HG03159 (cell line): Measurements from ENCODE around the gene FLVCR1.
"Not testable (repeated sequence)": the region's sequence is repeated elsewhere in the genome, so short reads cannot be mapped to it uniquely, and the experiment has no call there.

Source experiments
- ATAC-seq: cut with Tn5 transposase; IDR thresholded peaks from one replicate; pipeline ENCODE4 v1.9.1; 2021; ENCODE audit warnings: mild to moderate bottlenecking, moderate library complexity; ENCODE audit not compliant: unreplicated experiment

Gene FLVCR1

GRCh38 chr1:212857992-212858460 is at the start of gene FLVCR1:
TSS of gene FLVCR1 (plus strand) at chr1:212858275. CDS start at chr1:212858453, 178 bp downstream.
- ATAC-seq: peak; percentile 97

- no peak for ATAC-seq
These were observed 43.3 kb upstream of the FLVCR1 start for GRCh38 chr1:212814537-212815334.

DNA sequence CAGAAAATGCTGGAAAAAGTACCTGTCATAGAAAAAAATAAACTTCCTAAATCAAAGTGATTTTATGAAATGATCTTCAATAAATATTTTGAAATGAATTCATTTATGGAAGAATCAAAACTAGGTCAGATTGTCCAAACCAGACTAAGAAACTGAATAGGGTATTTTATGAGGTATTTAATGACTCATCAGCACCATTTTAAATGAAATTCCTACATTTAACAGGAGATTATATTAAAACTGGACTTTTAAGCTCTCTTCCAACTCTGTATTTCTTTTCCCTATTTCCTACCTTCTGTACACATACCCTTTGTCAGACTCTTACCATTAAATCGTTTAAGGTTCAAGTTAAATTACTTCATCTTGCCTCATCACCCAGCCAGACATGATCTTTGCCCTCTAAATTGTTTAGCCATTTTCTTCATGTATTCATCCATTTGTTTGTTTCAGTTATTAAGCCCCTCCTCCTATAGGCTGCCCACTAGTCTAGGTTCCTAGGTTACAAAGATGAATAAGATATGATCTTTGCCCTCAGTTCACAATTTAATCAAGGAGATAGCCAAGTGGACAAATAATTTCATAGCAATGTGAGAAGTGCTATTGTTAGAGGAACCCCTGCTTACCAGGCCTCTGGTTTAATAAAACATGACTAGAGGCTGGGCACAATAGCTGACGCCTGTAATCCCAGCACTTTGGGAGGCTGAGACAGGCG is 41.4 kb upstream of the FLVCR1 start:
- ATAC-seq: no peak

GRCh38 chr1:212819726-212820125 is 38.3 kb upstream of the FLVCR1 start:
- peak; percentile 63 for ATAC-seq

- ATAC-seq: no peak
These were observed 37.1 kb upstream of the FLVCR1 start for GRCh38 chr1:212820969-212821368.

GRCh38 chr1:212822956-212823355 is 35.1 kb upstream of the FLVCR1 start:
- ATAC-seq: no peak

DNA sequence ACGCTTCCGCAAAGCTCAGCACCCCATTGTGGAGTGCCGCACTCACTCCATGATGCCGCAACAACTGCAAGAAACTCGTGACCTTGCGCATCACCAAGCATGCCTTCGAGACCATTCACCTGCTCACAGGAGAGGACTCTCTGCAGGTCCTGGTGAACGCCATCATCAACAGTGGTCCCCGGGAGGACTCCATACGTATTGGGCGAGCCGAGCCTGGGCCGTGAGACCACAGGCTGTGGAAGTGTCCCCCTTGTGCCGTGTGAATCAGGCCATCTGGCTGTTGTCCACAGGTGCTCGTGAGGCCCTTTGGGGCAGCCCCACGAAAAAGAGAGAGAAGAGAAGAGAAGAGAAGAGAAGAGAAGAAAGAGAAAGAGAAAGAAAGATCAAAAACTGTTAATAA is 33.9 kb upstream of the FLVCR1 start:
- no peak for ATAC-seq

- ATAC-seq: no peak
These were observed 32.1 kb upstream of the FLVCR1 start for GRCh38 chr1:212825798-212826452.

DNA sequence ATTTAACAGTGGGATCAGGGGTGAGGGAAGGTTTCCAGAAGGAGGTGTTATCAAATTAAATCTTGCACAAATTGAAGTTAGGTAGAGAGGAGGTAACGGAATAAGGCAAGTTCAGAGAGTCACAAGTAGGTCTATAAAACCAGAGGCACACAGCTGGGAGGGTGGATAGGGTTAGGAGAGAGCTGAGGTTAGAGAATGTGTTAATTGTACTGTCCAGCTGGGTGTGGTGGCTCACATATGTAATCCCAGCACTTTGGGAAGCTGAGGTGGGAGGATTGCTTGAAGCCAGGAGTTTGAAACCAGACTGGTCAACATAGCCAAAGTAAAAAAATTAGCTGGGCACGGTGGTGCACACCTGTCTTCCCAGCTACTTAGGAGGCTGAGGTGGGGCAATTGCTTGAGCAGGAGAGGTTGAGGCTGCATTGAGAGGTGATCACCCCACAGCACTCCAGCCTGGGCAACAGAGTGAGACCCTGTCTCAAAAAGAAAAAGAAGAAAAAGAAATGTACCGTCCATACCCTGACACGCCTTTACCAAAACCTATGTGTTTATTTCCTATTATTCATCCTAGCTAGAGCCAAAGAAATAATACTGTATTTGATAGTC is 30.8 kb upstream of the FLVCR1 start:
- no peak for ATAC-seq

GRCh38 chr1:212827831-212828278 is 30.2 kb upstream of the FLVCR1 start:
- ATAC-seq: no peak

GRCh38 chr1:212828395-212828794 is 29.7 kb upstream of the FLVCR1 start:
- no peak for ATAC-seq

DNA sequence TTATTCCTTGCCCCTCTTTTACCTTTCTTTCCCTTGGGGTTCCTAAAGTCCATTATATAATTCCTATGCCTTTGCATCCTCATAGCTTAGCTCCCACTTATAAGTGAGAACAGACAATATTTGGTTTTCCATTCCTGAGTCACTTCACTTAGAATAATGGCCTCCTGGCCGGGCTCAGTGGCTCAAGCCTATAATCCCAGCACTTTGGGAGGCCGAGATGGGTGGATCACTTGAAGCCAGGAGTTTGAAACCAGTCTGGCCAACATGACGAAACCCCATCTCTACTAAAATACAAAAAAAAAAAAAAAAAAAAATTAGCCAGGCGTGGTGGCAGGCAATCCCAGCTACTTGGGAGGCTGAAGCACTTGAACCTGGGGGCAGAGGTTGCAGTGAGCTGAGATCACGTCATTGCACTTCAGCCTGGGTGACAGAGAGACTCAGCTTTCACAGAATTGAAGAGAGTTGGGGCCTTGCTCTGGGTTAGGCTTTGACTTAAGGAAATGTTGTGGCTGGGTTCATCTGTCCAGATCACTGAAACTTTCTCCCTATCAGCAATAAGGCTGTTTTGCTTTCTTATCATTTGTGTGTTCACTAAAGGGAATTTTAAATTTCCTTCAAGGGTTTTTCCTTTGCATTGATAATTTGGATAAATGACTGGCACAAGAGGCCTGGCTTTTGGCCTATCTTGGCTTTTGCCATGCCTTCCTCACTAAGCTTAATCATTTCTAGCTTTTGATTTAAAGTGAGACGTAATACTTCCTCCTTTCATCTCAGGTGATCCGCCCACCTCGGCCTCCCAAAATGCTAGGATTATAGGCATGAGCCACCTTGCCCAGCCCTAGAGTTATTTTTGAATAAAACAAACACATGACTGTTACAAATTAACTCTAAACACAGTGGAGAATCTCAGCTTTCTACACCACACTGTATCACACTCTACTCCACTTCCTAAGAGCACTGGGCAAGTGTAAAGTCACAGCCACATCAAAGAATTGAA is 24.6 kb upstream of the FLVCR1 start:
- peak; percentile 70 for ATAC-seq

DNA sequence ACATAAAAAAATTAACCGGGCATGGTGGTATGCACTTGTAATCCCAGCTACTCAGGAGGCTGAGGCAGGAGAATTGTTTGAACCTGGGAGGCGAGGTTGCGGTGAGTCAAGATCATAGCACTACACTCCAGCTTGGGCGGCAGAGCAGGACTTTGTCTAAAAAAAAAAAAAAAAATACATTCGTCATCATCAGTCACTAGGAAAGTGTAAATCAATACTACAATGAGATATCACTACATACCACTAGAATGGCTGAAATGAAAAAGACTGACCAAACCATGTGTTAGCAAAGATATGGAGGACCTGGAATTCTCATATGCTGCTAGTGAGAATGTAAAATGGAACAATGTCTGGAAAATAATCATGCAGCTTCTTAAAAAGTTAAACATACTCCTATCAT is 19.9 kb upstream of the FLVCR1 start:
- no peak for ATAC-seq

GRCh38 chr1:212844521-212844920 is 13.6 kb upstream of the FLVCR1 start:
- not testable (repeated sequence) for ATAC-seq

DNA sequence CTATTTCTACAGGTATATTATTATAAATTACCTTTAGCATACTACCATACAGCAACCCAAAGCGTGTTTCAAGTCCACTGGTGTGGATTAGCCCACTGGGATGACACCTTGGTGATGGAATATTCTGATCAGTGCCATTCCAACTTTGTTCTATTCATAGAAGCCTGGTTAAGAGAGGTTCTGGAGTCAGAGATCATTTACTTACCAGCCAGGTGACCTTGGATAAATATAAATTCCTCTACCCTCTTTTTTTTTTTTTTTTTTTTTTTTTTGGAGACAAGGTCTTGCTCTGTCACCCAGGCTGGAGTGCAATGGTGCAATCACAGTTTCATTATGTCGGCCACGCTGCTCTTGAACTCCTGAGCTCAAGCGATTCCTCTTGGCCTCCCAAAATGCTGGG is 10.5 kb upstream of the FLVCR1 start, which contains the start of gene SPATA45:
Gene SPATA45 (minus strand): TSS at position 101 of the 400 bp plus-strand sequence. CDS start 11,500 bp downstream, outside the sequence.
- ATAC-seq: no peak

DNA sequence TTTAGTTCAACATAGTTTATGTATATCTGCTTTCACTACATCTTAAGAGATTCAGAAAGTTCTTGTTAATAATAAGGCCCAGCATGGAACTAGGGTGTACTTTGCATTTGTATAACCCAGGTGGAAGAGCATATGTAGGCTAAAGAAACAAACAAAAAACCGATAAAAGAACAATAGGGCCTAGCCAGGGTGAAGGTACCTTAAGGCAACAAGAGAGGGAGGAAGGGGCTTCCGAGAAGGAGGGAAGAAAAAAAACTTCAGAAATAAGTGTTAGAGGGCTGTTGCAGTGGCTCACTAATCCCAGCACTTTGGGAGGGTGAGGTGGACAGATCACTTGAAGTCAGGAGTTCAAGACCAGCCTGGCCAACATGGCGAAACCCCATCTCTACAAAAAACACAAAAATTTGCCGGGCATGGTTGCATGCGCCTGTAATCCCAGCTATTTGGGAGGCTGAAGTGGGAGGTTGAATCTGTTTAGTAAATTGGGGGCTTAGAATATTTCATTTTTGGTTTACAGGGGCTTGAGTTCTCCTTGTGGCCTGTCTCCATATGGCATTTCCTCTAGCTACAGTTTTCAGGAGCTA is 5.9 kb upstream of the FLVCR1 start:
- no peak for ATAC-seq

- no peak for ATAC-seq
These were observed 4.4 kb upstream of the FLVCR1 start for GRCh38 chr1:212853658-212854057.

- no peak for ATAC-seq
These were observed 1.3 kb upstream of the FLVCR1 start for GRCh38 chr1:212856755-212857154.
